HG03139 (cell line): ENCODE measurements around the gene MCM9.

Experiments
- ATAC-seq: cut with Tn5 transposase; IDR thresholded peaks from one replicate; pipeline ENCODE4 v1.9.1; 2021; ENCODE audit not compliant: unreplicated experiment

MCM9 gene

DNA sequence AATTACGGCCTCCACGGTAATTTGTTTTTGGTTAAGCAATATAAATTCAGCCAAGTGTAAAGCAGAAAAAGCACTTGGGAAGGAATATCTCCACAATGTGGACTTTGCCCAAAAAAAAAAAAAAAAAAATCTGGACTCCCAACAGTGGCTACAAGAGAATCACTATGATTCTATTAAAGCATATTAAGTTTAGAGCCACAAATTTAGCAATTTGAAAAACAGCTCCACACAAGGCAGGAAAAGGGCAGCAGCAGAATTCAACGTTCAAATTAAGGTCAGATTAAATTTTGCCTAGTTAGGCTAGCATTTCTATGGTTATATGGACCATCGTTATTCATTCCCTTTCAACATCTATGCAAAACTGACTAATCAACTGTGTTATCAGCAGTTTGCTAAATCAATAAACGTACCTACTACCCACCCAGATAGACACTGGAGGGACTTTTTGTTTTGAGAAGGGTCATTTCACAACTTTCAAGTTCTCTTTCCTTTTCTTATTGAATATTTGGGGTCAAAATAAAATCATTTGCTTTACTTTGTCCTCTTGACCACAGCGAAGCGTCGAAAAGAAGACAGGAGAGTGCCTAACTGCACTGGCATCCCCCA, 1.0 kb downstream of the MCM9 start:
- no peak for ATAC-seq

DNA sequence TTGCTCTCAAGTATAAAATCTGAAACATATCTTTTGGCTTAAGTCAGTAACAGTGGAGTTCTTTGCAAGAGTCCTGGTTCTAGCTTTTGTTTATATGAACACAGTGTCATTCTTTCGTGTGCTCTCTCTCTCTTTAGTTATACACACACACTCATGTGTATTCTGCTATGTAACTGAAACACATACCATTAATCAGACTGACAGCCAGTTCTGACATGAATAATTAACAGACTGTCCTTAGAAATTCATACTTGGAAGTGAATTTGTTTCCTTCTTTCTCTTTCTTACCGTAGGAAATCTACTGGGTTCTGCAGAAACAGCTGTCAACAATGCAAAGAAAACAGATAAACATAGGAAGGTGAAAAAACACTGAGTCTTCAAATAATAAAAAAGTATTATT, 2.5 kb downstream of the MCM9 start:
- no peak for ATAC-seq

DNA sequence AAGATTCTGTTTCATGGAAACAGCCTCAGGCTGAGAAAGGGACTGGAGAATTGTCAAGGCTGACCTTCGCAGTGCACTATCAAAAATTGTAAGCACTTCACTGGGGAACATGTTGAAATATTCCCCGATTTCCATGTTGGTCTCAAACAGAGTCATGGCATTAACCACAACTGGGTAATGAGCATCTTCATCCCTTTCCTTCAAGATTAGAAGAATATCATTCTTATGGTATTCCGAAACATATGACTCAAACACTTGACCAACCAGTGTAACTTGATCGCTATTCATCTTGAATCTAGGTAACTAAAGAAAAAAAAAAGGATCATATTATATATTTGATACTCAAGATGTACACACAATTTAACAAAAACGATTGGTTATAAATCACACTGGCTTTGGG, 3.5 kb downstream of the MCM9 start:
- ATAC-seq = no peak

DNA sequence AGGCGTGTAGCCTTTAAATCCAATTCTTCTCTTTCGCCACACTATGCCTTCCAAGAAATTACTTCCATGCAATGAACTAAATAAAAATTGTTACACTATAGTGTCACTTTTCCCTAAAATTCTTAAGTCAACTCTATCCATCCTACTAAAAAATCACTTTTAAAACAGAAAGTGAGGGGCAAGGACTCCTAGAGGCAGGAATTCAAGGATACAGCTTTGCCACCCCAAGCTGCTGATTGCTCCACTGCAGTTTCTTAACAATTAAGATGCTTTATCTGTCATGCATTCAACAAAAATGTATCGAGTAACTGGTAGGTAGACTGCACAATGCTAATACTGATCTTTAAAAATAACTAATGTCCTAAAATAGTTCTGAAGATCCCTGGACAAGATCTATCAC, 4.3 kb downstream of the MCM9 start:
- no peak for ATAC-seq

DNA sequence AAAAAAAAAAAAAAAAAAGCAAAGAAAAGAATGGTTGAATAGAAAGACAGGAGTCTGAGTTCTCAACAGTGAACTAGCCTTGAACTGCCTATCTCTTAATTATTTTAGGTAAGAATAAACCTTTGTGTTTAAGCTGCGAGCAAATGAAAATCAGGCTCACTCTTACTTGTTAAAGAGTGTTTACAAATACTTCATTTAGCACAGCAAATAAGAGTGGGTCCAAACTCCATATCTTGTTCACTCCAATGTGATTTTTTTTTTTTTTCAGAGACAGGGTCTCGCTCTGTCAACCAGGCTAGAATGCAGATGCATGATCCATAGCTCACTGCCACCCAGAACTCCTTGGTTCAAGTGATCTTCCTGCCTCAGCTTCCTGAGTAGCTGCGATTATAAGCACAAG, 11.9 kb downstream of the MCM9 start:
- ATAC-seq = no peak

DNA sequence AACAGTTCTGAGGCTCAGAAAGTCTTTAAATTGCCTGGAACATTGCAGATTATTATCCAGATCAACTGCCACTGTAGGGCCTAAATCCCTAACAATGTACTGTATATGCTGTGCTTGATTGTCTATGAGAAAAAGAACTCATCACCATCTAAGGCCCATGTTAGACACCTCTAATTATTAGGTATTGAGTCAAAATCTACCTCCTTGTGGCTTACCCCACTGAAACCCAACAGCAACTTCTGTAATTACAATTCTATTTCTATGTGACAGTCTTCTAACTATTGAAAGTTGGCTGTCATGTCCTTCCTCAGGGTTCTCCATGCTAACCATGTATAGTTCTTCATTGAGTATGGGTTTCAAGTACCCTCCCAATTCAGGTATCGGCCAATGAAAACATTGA, 13.9 kb downstream of the MCM9 start:
- ATAC-seq = no peak

DNA sequence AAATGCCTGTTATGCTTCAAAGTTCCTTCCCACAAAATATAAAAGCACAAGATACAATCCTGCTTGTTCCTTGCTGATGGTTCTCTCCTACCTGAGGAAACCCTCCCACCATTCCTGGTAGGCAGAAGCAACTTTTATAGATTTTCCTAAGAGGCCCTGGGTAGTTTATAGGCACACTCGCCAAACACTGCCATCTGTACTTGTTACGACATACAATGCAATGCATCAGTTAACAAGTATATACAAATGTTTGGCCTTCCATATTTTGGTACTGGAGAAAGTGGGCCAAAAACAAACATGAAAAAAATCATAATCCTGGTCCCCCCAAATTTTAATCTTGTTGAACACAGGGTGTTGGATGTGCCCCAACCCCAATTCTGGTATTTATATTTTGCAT, 16.6 kb downstream of the MCM9 start:
- ATAC-seq = no peak

DNA sequence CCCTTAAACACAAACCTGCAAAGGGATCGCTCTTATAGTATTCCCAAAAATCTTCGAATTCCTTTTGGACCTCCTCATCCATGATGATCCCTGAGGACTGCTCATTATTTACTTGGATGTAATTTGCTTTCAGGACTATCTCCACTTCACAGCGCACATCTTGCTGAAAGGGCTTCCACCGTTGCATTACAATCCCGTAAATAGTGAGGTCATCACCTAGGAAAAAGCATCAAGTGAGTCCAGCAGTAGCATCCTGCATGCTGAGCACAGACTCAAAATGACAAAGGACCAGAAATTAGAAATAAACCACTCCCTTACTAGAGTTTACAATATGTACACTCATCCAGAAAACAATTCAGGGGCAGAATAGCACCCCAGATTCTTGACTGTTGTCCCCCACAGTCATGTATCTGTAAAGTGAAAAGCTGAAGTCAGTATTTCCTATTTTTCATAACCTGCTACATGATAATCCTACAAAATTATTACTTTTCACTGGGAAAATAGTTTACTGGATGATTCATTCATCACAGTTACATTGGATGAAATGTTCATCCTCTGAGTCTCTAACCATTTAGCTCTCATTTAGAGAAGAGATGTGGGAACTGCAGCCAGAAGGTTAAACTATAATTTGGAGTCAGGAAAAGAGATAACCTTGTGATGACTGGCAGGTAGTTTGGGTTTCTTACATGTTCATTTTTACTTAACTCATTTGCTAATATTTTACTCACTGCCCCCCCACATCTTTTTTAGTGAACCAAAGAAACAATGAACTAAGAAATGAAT, 17.2 kb downstream of the MCM9 start:
- ATAC-seq = no peak

DNA sequence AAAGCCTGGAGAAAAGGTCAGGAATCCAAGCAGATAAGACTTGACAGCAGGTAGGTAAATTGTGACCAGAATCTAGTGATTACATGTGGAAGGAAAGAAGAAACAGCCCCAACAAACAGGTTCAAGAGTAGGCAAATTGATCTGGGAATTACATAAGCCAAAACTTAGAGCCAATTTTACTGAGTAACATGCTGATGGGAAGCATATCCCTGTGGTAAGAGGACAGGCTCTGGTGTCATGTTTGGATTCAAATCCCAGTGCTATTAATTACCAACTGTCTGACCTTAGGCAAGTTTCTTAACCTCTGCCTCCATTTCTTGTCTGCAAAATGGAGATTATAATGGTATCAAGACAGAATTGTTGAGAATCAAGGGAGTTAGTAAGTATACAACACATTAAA, 20.4 kb downstream of the MCM9 start:
- no peak for ATAC-seq

DNA sequence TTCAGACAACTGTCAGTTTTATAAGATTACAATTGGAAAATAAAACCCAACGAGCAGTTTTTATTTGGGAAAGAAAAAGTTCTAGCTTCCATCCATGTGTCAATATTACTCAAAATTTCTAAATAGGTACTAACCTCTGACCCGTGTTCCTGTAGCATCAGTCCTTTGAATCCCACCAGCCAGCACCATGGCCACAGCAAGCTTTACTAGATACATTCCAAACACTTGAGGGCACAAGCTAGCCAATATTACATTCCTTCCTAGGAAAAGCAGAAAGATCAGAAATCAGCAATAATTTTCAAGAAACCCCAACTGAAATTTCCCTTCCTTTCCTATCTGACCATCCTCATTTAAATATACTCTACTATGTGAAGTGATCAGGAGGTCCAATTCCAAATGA, 21.8 kb downstream of the MCM9 start:
- no peak for ATAC-seq

DNA sequence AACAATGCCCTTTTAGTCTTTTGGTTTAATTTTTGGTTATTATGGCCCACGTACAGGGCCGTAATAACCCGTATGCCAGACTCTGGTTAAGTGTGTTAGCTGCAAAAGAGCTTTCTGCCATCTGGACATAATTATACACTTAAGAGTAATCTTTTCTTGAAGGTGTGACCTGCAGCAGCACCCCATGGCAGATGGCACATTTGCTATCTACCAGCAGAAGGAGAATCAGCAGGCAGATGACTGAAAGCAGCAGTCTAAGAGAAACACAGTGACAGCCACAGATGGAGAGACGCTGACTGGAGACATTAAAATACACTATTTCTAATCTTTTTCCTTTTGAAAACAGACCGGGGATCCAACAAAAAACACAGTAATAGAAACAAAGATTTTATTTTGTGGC, 22.3 kb downstream of the MCM9 start:
- ATAC-seq = no peak

DNA sequence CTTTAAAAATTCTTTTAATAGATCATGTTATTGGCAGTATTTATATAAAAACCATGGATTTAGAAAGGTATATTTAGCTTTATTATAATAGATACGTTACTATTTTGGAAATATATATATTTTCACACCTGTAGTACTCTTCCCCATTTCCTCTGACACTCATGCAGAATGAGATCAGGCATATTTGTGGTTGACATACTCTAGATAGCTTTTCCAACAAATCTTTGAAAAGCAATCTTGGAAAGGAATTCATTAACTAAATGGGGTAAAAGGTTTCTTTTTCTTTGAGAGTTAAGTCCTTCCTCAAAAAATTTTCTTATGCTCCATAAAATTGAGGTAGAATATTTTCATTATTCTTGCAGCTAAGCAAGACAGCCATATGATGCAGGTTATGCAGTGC, 26.5 kb downstream of the MCM9 start:
- ATAC-seq = no peak

DNA sequence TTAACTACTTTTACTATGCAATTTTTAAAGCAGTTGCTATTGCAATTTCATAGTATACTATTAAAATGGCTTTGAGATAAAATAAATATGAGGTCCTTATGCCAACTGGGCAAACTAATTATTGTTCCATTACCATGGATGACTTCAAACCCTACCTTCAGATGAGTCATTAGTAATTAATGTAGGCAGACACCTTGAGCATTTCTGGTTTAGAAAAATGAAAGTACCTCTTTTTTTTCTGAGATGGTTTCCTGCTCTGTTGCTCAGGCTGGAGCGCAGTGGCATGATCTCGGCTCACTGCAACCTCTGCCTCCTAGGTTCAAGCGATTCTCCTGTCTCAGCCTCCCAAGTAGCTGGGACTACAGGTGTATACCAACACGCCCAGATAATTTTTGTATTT, 29.1 kb downstream of the MCM9 start:
- no peak for ATAC-seq

DNA sequence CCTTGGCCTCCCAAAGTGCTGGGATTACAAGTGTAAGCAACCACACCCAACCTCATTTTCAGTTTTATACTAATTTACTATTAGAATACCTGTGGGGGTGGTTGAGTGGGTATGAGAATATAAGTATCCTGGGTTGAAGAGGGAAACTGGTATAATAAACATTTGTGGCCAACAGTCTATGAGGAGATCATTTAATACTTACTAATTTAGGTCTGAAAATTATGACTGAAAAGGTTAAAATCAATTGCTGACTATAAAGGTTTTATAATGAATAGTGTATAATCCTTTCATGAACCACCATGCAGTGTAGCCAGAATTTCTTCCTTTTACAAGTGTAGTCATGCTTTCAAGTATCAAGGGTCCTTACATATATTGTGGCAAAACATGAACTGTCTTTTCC, 29.9 kb downstream of the MCM9 start:
- ATAC-seq = no peak

DNA sequence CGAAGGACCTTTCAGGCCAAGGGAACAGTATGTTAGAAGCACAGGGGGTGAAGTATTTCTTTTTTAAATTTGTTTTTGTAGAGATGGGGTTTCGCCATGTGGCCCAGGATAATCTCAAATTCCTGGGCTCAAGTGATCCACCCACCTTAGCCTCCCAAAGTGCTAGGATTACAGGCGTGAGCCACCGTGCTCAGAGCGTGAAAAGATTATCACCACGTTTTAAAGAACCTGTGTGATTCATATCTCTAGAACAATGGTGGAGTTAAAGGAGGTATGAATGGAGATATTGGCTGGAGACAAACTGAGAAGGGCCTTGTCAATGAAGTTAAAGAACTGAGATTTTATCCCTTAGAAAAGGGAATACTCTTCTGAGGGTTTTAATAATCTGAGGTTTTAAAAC, 31.3 kb downstream of the MCM9 start:
- ATAC-seq = no peak

DNA sequence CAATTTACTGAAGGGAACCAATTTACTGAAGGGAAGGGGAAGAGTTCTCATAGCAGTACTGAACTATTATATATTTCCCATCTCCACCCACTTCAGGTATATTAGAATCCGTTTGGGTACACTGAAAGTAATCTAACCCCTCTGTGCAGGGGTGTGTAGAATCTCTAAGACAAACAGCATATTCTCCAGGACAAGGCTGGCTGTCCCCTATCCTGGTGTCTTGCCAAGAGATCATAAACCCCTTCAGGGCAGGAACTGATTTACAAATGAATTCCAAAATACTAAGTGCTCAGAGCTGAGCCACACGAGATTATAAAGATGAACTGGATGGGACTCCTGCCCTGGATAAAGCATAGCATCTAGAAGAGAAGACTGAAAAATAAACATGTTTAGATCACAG, 31.8 kb downstream of the MCM9 start:
- no peak for ATAC-seq

DNA sequence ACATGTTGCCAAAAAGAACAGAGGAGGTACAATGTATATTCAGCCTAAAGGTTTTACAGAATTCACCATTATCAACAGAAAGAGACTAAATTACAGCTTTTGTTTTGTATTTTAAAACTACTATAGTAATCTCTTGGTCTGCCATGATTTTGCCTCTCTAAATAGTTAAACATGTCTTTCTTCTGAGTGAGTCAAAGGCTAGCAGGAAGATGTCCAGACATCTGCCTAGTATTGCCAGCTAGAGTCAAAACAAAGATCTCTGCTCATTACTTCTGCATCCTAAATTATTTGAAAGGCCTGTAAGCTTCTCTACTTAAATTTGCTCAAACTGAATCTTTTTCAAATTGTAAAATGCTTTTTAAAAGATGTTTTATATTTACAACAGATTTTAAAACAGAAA, 32.2 kb downstream of the MCM9 start:
- no peak for ATAC-seq

DNA sequence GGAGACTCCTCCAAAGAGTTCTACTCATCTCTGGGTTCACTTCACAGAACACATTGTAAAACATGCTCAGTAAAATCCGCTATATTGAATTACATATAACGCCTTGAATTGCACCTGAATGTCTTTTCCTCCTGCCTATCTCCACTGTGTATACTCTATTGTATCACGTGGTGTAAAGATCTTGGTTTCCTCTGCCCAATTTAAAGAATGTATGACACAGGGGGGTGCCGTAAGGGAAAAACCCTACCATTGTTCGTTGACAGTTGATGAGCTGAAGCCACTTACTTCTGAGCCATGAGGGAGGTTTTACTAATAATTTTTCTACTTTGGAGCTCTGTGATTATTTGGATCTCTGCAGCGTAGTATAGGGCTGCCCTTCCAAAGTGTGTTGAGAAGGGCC, 35.0 kb downstream of the MCM9 start:
- ATAC-seq = no peak

DNA sequence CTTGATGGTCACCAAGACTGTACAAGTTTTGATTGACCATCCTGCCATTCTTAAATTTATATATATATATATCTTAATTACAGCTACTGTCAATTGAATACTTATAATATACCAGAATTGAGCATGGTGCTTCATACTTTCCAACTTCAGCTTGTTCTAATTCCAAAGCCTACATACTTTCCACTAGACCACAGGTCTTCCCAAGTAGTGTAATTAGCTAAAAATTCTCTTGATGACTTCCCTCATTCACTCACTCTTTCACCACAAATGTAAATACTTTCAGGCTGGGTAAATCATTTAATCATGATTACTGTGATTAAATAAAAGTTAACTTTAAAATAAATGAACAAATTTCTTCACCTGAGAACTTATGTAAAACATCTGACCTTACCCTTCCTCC, 37.6 kb downstream of the MCM9 start:
- ATAC-seq = no peak

DNA sequence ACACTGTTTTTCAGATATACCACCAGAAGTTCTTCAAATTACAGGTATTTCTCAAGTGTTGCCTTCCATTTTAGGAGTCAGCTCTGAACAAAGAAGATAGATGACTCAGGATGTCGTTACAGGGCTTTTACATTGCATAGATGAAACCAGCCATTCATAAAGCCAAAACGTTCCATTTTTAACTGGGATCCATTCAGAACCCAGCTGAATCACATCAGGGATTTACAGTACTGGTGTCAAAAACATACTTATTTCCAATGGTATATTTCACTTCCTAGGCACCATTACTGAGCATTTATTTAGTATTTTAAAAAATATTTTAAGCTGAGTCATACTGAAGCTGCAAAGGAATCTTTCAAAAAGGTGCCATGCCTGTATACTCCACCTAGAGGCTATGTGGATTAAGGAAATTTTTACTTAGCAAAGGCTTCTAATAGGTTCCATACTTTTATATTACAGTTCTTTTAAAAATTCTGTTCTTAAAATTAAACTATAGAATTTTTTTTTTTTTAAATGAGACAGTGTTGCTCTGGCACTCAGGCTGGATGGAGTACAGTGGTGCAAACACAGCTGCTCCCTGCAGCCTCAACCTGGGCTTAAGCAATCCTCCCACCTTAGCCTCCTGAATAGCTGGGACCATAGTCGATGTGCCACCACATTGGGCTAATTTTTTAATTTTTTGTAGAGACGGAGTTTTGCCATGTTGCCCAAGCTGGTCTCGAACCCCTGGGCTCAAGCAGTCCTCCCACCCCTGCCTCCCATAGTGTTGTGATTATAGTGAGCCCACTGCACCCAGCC, 38.4 kb downstream of the MCM9 start:
- peak; percentile 15 for ATAC-seq

DNA sequence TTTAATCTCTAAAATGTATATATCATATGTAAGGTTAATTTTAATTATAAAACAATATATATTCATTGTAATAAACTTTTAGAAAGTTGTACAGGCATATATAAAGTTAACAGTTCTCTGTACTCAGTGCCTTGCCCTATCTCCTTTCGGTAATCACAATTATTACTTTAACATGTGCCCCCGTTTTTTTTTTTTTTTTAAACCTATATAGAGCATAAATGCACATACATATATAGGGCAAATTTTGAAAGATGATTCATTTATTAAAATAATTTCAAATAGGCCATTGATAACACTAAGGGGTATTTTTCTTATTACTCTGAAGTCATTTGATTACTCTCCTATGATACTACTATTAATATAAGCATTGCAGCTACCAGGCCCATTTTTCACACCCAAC, 39.1 kb downstream of the MCM9 start:
- ATAC-seq = no peak

DNA sequence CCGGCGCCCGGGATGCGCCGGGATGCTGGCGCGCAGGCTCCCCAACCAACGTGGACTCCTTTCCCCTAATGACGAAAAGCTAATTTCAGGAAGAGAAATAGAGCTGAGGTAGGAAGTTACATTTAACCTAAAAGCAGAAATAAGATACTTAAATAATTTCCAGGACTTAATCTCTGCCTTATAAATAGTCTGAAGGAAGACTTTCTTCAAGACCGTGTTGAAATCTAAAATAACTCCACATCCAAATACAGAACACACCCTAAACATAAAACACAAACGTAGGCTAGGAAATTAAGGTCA, 39.7 kb downstream of the MCM9 start:
- no peak for ATAC-seq
